Measurements from ENCODE around the gene SFMBT2.

Gene SFMBT2

GRCh38 chr10:7298495-7298894 lies 112.3 kb downstream of the SFMBT2 start:
- DNase-seq (ENCODE audit: low read depth in 3 of 3): no peak

- DNase-seq (ENCODE audit: low read depth in 3 of 3): no peak
These were observed 113.7 kb downstream of the SFMBT2 start for GRCh38 chr10:7297094-7297493.

- no peak for DNase-seq (ENCODE audit: low read depth in 3 of 3)
These were observed 114.2 kb downstream of the SFMBT2 start for GRCh38 chr10:7296648-7297047.

GRCh38 chr10:7296076-7296475 lies 114.8 kb downstream of the SFMBT2 start:
- no peak for DNase-seq (ENCODE audit: low read depth in 3 of 3)

GRCh38 chr10:7293378-7293920 lies 117.4 kb downstream of the SFMBT2 start:
- no peak for DNase-seq (ENCODE audit: low read depth in 3 of 3)

GRCh38 chr10:7291487-7292270 lies 119.2 kb downstream of the SFMBT2 start:
- DNase-seq (ENCODE audit: low read depth in 3 of 3): no peak

- no peak for DNase-seq (ENCODE audit: low read depth in 3 of 3)
These were observed 122.7 kb downstream of the SFMBT2 start for GRCh38 chr10:7288060-7288690.

- no peak for DNase-seq (ENCODE audit: low read depth in 3 of 3)
These were observed 123.5 kb downstream of the SFMBT2 start for GRCh38 chr10:7287377-7287776.

- no peak for DNase-seq (ENCODE audit: low read depth in 3 of 3)
These were observed 125.1 kb downstream of the SFMBT2 start for GRCh38 chr10:7285522-7286322.

- no peak for DNase-seq (ENCODE audit: low read depth in 3 of 3)
These were observed 127.6 kb downstream of the SFMBT2 start for GRCh38 chr10:7283246-7283645.

- no peak for DNase-seq (ENCODE audit: low read depth in 3 of 3)
These were observed 128.4 kb downstream of the SFMBT2 start for GRCh38 chr10:7282457-7282856.

GRCh38 chr10:7281429-7281828 lies 129.4 kb downstream of the SFMBT2 start:
- no peak for DNase-seq (ENCODE audit: low read depth in 3 of 3)

- no peak for DNase-seq (ENCODE audit: low read depth in 3 of 3)
These were observed 131.5 kb downstream of the SFMBT2 start for GRCh38 chr10:7279303-7279702.

GRCh38 chr10:7277867-7278266 lies 133.0 kb downstream of the SFMBT2 start:
- no peak for DNase-seq (ENCODE audit: low read depth in 3 of 3)

GRCh38 chr10:7277432-7277831 lies 133.4 kb downstream of the SFMBT2 start:
- no peak for DNase-seq (ENCODE audit: low read depth in 3 of 3)

GRCh38 chr10:7275761-7276440 lies 134.9 kb downstream of the SFMBT2 start:
- no peak for DNase-seq (ENCODE audit: low read depth in 3 of 3)

- no peak for DNase-seq (ENCODE audit: low read depth in 3 of 3)
These were observed 136.5 kb downstream of the SFMBT2 start for GRCh38 chr10:7274293-7274692.

GRCh38 chr10:7272008-7272407 lies 138.8 kb downstream of the SFMBT2 start:
- no peak for DNase-seq (ENCODE audit: low read depth in 3 of 3)

GRCh38 chr10:7269988-7270387 lies 140.8 kb downstream of the SFMBT2 start:
- no peak for DNase-seq (ENCODE audit: low read depth in 3 of 3)

- no peak for DNase-seq (ENCODE audit: low read depth in 3 of 3)
These were observed 143.7 kb downstream of the SFMBT2 start for GRCh38 chr10:7267142-7267541.

GRCh38 chr10:7265396-7266123 lies 145.3 kb downstream of the SFMBT2 start:
- DNase-seq (ENCODE audit: low read depth in 3 of 3): no peak
